ENCODE results near the gene NUCKS1. TPM values are rescaled to one million over a fixed set of nuclear protein-coding genes. Genes with fewer than 3 reads are reported as not detected.

The NUCKS1 gene
- total and polyA plus RNA-seq, 2 of the 13 experiments (the other 11 are each of a cell fraction or from before 2014, with no cell fraction given), result 35.5 to 117 TPM

- TF ChIP-seq ZBED4 (CRISPR knock-in tag; IDR thresholded peaks at IDR 0.05; ENCODE audit: borderline replicate concordance) (peak; percentile 54; the same call in 1 of the 2 replicates), ZNF710 (CRISPR knock-in tag; IDR thresholded peaks at IDR 0.05; ENCODE audit: borderline replicate concordance) (0 out of 2 replicates have a peak, but pooled peaks have one; percentile 38), ZNF484 (CRISPR knock-in tag; IDR thresholded peaks at IDR 0.05; ENCODE audit: borderline replicate concordance, low read depth) (no peak), U2AF1 (optimal IDR thresholded peaks at IDR 0.05; ENCODE audit: low read depth, low read length) (no peak), ZNF589 (CRISPR knock-in tag; conservative IDR thresholded peaks at IDR 0.05) (no peak), RARA (CRISPR knock-in tag; IDR thresholded peaks at IDR 0.05) (peak; percentile 91), ZNF329 (CRISPR knock-in tag; IDR thresholded peaks at IDR 0.05; ENCODE audit: low read depth) (no peak), ZNF549 (CRISPR knock-in tag; IDR thresholded peaks at IDR 0.05) (no peak), TBX3 (IDR thresholded peaks at IDR 0.05; ENCODE audit: borderline replicate concordance) (no peak), ZNF34 (CRISPR knock-in tag; IDR thresholded peaks at IDR 0.05; ENCODE audit: borderline replicate concordance) (no peak), ZNF644 (CRISPR knock-in tag; IDR thresholded peaks at IDR 0.05; ENCODE audit: low read depth) (no peak), RNF219 (CRISPR knock-in tag; IDR thresholded peaks at IDR 0.05) (no peak), SALL1 (CRISPR knock-in tag; IDR thresholded peaks at IDR 0.05) (peak; percentile 89), PCBP2 (optimal IDR thresholded peaks at IDR 0.05; ENCODE audit: low read depth, low read length, poor library complexity, severe bottlenecking) (no peak), ZNF704 (CRISPR knock-in tag; IDR thresholded peaks at IDR 0.05; ENCODE audit: borderline replicate concordance) (no peak), MTERF4 (CRISPR knock-in tag; IDR thresholded peaks at IDR 0.05) (no peak), ZNF513 (CRISPR knock-in tag; conservative IDR thresholded peaks at IDR 0.05) (no peak), ZEB1 (IDR thresholded peaks at IDR 0.05; ENCODE audit: insufficient replicate concordance, low read depth) (no peak)
These were observed 40.3 kb downstream of the NUCKS1 start (continued) for GRCh38 chr1:205709640-205710039.

Measured in HepG2 (cell line).